GM10248 (cell line): ENCODE measurements around the gene SMC1B.
A peak's percentile ranks its signal among the peaks of the same experiment; 100 is the strongest.

ENCODE experiments used
- CTCF ChIA-PET: fragments of 300-600 bp; sonication (Branson Sonifier 250); formaldehyde crosslinking; extraction: SDS; loops from one replicate; lab custom pipeline; 2021; ENCODE audit warnings: antibody characterized with exemption; lab: Yijun Ruan, JAX
- POLR2A ChIA-PET: fragments of 350-650 bp; sonication (Branson Sonifier 250); formaldehyde crosslinking; extraction: SDS; loops from one replicate; lab custom pipeline; 2020; ENCODE audit warnings: antibody characterized with exemption; lab: Yijun Ruan, JAX
- DNase-seq: peaks from one replicate; pipeline ENCODE4 v3.0.0; 2012; ENCODE audit errors: extremely low spot score
- CTCF ChIP-seq: IDR thresholded peaks from 2 replicates; pipeline ENCODE4 v1.5.1; 2012; ENCODE audit warnings: mild to moderate bottlenecking, low read depth; ENCODE audit errors: extremely low read depth, missing control alignments, control extremely low read depth

Gene SMC1B

GRCh38 chr22:45344334-45344733 is 69.1 kb downstream of the SMC1B start:
- CTCF ChIA-PET, result interaction anchor here (1.5 kb wide), 1 partner anchor 58 kb away, joined by 3 read pairs; no protein-coding TSS in a partner anchor
- POLR2A ChIA-PET, result no interaction called here
- DNase-seq, result peak; percentile 15
- TF ChIP-seq CTCF, result no peak

DNA sequence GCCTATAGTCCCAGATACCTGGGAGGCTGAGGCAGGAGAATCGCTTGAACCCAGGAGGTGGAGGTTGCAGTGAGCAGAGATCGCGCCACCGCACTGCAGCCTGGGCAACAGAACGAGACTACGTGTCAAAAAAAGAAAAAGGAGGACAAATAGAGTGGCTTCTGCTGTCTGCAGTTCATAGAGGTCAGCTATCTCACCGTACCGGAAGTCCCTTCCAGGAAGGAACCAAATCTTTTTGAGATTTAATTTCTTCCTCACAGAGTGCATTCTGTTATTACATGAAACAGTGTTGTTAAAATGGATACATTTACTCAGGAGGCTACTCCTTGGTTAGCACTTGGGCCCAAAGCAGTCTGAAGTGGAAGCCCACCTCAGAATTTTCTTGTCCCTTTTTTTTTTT is 70.3 kb downstream of the SMC1B start:
- ChIA-PET CTCF (interaction anchor here (0.9 to 1.5 kb wide), 2 partner anchors 9 to 60 kb away, joined by 3 to 4 read pairs; no protein-coding TSS in a partner anchor), POLR2A (no interaction called here)
- DNase-seq, result no peak
- TF ChIP-seq CTCF, result no peak

DNA sequence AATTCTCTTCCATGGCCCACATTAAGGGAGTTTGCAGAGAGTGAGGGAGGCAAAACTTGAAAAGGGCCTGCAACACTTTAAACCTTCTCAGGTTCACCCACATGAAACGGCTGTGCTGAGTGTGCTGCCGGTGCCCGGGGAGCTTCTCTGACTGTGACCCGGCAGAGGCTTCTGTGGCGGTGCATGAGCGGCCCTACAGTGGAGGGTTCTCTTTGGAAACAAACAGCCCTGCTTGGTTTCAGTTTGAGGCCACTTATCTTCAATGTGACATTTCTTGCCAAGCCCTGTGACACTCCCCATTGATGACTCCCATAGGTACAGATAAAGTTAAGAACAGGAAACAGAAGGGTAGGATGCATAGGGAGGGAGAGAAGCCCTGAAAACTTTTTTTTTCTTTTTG is 71.9 kb downstream of the SMC1B start:
- POLR2A ChIA-PET, result no interaction called here
- CTCF ChIA-PET, result interaction anchor here (0.9 kb wide), 1 partner anchor 16 kb away, joined by 3 read pairs; no protein-coding TSS in a partner anchor
- DNase-seq, result no peak
- no peak for TF ChIP-seq CTCF

DNA sequence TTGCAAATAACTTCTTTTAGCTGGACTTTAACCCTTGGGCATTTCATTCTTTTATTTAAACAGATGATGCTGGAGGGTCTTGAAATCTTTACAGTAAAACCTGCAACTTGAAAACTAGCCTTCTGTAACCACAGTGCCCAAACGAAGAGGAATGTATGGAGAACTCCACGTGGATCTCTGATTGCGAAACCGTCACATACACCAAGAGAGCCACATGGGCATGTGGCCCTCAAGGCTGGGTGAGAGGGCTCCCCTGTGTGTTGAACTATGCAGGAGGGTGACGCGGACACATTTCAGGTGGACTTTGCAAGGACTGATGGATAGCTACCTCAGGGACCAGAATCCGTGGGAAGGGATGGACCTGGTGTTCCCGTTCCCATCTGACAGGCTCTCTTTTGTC is 73.1 kb downstream of the SMC1B start:
- no peak for DNase-seq
- ChIA-PET CTCF (no interaction called here), POLR2A (no interaction called here)
- TF ChIP-seq CTCF, result no peak

- CTCF ChIA-PET, result no interaction called here
- no peak for TF ChIP-seq CTCF
- POLR2A ChIA-PET, result no interaction called here
- DNase-seq, result no peak
Measured at GRCh38 chr22:45338795-45339194, 74.6 kb downstream of the SMC1B start.

- DNase-seq, result no peak
- ChIA-PET CTCF (no interaction called here), POLR2A (no interaction called here)
- TF ChIP-seq CTCF, result no peak
Measured at GRCh38 chr22:45337536-45337935, 75.9 kb downstream of the SMC1B start.
